ENCODE results near the gene UBXN10.

The UBXN10 gene

DNA sequence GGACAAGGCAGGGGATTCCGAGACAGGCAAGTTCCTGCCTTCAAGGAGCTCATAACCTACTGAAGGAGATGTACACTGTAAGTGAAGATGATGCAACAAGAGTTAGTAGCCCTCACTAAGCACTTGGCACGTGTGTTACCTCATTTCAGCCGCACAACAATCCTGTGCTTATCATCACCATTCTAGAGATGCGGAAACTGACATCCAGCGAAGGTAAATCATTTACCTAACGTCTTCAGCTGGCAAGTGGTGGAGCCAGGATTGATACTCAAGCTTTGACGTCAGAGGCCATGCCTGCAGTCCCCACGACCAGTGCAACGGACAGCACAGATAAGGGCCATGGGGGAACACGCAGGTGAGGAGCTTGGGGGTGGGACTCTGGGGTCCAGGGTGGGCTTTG is 2.9 kb upstream of the UBXN10 start:
- DNase-seq (ENCODE audit: low read depth): no peak

DNA sequence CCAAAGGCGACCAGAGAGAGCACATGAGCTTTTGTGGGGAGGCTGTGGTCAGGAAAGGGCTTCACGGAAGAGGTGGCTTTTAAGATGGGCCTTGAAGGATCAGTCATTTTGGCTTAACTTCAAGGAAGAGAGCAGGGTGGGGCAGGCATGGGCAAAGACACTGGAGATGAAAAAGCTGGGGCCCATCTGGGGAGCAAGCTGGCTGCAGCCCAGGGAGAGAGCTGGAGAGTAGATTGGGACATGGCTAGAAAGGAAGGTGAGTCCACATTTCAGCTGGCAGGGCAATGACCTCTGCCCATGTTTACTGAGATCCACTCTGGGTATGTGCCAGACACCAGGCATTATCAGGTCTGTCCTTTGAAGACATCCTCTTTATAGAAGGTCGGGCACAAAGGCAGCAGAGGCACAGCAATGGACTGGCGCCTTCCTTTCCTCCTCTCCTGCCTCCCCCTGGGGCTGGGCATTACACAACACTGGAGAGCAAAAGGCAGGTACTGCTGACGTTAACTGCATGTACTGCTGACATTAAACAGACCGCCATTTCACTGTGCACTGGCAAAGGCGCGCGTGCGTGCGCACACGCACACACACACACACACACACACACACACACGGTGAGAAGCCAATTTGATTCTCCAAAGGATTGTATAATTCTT is 2.2 kb upstream of the UBXN10 start:
- no peak for DNase-seq (ENCODE audit: low read depth)

DNA sequence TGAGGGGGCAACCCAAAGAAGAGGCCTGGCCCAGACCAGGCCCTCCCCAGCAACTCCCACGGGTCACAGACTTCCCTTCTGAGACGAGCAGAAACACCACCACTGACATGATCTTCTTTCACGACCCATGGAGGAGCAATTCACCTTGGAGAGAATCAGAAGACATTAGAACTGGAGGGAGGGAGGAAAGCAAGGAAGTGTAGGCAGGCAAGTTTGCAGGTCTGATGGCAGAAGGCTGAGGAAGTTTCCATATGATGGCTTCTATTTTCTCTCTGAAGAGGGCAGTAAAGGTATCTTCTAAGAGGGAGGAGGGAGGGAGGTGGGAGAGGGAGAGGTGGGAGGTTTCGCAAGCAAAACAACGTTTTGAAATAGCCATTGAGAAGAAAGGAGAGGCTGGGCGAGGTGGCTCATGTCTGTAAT is 1.4 kb upstream of the UBXN10 start:
- DNase-seq (ENCODE audit: low read depth): no peak

DNA sequence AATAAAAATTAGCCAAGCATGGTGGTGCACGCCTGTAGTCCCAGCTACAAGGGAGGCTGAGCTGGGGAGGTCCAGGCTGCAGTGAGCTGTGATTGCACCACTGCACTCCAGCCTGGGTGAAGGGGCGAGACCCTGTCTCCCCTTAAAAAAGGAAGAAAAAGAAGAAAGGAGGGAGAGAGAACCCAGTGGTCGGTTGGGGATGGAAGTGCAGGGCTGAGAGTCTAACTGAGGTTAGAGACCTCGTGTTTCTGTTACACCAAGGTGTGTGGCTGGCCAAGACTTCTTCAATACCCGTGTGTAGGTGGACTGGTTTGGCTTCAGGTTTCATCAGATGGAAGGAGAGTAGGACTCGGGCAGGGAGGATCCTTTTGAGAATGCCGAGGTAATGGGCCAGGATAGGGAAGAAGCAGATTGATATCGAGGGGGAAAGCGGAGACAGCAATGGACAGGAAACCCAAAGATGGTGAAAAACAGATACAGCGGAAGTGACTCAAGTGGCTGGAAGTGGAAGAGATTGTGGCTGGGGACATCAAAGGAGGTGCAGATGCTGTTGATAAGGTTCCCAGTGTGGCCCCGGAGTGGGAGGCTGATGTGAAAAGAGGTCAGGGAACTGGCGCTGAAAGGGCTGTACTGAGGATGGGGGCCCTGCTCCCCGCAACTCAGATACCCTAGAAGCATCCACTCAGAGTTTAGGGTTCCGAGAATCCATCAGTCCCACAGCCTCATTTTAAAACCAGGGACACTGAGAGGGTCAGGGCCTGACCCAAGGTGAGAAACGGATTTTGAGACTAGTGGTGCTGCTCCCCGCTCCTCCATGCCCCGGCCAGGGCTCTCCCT is 681 bp upstream of the UBXN10 start:
- no peak for DNase-seq (ENCODE audit: low read depth)

DNA sequence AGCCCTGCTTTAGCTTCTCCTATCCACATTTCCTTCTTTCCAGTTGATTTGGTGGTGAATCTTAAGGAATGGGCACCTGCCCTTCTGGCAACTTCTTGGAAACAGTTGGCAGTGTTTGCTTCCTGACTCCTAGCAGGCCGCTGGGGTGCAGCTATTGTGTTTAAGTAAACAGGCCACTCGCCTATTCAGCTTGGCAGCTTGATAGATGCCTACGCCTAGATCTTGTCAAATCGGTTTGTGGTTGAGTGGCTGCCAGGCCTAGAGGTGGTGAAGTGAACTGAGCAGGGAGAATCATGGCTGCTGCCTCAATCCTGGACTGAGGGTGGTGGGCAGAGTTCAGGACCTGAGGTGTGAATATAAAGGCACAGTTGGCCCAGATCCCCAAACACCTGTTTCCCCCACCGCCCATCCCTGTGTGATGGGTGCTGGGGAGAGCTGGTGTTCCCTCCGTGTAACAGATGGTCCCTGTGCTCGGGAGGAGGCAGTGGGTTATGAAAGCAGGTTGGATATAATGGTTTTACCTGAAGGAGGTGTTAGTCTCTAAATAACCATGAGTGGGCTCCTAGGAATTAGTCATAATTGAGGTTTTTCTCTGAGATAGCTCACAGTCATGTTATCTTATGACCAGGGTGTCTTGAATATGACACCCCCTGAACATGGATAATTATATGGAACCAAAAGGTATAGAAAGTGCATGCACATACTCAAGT is 1.4 kb downstream of the UBXN10 start:
- DNase-seq (ENCODE audit: low read depth): no peak

- DNase-seq (ENCODE audit: low read depth): no peak
These were observed 2.0 kb downstream of the UBXN10 start for GRCh38 chr1:20187813-20188454.

GRCh38 chr1:20188455-20188817 is 2.5 kb downstream of the UBXN10 start:
- DNase-seq (ENCODE audit: low read depth): no peak

GRCh38 chr1:20189664-20190063 is 3.8 kb downstream of the UBXN10 start:
- DNase-seq (ENCODE audit: low read depth): no peak

DNA sequence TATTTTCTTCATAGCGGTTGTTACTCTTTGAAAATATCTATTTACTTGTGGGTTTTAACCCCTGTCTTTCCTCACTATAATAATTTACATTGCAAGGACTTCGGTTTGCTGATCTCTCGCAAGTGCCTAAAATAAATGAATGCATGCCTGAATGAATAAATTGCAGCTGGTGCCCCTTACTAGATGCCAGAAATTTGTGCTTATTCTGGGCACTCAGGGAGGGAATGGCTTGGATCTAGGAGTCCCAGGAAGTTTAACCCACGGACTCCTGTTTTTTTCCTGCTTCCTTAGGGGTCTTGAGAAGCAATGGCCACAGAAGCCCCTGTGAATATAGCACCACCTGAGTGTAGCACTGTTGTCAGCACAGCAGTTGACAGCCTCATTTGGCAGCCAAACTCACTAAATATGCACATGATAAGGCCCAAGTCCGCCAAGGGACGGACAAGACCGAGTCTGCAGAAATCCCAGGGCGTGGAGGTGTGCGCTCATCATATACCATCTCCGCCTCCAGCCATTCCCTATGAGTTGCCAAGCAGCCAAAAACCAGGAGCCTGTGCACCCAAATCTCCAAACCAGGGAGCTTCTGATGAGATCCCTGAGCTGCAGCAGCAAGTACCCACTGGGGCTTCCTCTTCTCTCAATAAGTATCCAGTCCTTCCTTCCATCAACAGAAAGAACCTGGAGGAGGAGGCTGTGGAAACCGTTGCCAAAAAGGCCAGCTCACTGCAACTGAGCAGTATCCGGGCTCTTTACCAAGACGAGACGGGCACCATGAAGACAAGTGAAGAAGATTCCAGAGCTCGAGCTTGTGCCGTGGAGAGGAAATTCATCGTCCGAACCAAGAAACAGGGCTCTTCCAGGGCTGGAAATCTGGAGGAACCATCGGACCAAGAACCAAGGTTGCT is 4.6 kb downstream of the UBXN10 start:
- DNase-seq (ENCODE audit: low read depth): no peak

DNA sequence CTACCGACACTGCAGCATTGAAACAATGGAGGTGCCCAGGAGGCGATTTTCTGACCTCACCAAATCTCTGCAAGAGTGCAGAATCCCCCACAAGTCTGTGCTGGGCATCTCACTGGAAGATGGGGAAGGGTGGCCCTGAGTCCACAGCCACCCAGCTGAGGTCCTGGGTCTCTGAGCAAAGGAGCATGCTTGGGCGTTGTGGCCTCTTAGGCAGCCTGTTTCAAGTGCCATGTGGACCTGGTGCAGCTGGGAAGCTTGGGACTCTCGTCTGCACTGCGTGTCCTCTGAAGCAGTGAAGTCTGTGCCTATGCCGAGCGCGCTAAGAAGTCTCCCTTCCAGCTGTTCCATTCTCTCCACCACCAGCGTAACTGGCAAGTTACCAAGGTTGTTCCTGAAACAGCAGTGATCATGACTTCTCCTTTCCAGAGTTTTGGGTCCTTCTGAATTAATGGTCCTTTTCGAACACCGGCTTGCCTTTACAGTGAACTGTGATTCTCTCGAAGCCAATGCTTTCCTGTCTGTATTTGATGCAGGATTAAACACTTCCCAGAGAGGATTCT is 5.5 kb downstream of the UBXN10 start:
- DNase-seq (ENCODE audit: low read depth): no peak

DNA sequence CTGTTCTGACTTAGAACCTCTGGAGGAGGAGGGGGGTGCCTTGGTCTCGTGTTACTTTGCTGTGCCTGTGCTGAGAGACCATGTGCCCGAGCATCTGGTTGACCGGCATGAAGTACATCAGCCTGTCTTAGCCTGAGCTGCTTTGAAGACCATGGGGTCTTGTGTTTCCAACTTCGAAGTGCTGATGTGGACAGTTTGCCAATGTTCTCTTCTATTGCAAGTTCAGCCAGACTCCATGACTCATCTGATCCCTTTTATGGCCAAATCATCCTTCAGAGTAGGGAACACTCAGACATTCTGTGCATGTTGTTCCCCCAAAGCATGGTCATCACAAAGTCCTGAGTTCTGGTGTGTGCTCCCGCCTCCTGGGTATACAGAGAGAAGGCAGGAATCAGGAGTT is 6.5 kb downstream of the UBXN10 start:
- no peak for DNase-seq (ENCODE audit: low read depth)

DNA sequence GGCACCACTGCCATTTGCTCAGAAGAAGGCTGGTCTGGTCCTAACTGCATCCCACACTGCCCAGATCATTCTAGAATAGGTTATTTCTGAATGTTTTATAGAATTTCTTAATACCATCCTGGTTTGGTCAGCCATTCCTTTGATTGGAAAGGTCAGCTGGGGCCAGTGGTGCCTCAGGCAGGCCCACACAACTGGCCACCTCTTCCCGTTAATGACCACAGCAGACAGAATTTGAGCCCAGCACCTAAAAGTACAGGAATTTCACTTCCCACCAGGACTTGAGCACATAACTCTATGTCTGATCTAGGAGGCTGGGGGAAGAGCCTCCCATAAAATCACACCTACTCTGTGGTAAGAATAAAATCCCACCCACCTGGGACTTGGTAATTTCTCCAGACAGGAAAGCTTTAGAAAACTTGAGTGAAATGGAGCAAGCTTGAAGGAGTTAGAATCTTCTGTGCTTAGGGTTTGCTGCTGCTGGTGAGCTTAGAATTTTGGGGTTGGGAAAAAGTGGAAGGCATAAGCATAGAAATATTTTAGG is 7.0 kb downstream of the UBXN10 start:
- DNase-seq (ENCODE audit: low read depth): no peak

DNA sequence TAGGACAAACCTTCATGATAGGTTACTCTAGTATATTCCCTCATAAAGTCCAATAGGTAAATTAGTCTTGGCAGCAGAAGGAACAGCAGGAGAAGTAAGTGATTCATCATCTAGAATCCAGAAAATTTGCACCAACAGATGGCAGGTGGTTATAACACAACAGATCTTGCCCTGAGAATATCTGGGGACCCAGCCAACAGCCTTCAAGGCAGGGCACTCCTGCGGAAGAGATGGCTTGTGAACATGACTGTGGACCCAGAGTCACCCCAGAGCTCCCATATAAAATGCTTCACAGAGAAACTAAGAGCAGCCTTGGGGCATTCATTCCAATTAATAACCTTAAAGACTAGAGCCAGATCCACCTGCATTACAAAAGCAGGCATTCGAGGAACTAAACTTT is 8.3 kb downstream of the UBXN10 start:
- no peak for DNase-seq (ENCODE audit: low read depth)

DNA sequence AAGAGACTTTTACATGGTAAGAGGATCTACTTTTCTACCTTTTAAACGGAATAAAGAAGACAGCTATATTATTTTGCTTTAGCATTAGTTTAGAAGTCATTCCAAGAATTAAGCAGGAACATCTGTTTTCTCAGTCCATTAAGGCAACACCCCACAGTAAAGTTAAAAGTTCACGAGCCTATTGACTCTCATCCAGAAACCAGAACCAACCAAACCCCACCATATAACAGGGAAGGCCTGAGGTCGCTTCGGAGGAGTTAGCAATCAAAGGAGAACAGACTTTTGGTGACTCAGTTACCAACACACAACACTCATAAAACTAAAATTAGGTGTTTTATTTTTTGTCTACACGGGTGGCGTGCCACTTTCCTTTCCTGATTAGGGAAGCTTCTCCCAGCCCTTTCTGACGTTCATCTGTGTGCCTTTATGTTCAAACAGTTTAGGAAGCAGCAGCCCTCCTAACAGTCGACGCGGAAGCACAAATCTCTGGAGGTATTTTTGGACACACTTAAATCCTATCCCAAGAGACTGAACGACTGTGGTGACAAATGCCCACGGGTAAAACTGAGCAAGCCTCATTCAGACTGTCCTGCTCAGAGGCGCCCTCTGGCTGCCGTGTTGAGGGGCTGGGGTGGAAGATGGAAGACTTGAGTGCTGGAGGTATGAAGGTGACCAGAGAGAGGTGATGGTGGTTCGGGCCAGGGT is 9.0 kb downstream of the UBXN10 start:
- peak; percentile 53 for DNase-seq (ENCODE audit: low read depth)

GRCh38 chr1:20195462-20195780 is 9.5 kb downstream of the UBXN10 start:
- no peak for DNase-seq (ENCODE audit: low read depth)

DNA sequence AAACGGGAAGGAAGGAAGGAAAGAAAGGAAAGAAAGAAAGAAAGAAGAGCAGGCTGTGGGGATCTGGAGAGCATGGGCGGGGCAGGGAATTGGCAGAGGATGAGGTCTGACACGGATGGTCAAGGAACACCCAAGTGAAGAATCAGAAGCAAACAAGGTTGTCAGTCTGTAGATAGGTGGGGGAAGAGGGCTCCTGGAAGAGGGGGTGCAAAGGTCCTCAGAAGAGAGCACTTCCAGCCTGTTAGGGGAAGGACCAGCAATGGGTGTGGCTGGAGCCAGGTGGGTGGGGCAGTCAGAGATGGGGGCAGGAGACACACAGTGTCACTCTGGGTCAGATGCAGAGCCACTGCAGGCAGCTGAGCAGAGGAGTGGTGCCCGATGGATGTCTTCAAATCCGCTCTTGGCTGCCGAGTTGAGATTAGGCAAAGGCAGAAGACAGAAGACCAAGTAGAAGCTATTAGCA is 11.5 kb downstream of the UBXN10 start:
- DNase-seq (ENCODE audit: low read depth): no peak

- DNase-seq (ENCODE audit: low read depth): no peak
These were observed 12.4 kb downstream of the UBXN10 start for GRCh38 chr1:20198296-20198695.

- no peak for DNase-seq (ENCODE audit: low read depth)
These were observed 13.0 kb downstream of the UBXN10 start for GRCh38 chr1:20198918-20199317.

GRCh38 chr1:20199403-20199802 is 13.5 kb downstream of the UBXN10 start:
- DNase-seq (ENCODE audit: low read depth): no peak

GRCh38 chr1:20199840-20200239 is 13.9 kb downstream of the UBXN10 start:
- DNase-seq (ENCODE audit: low read depth): no peak

Data from stimulated activated CD8-positive, alpha-beta memory T cell treated with anti-CD3 and anti-CD28 coated beads, Interleukin-15, amount 100 ng/mL, for 1 hour (primary cell).